CD14-positive monocyte (primary cell): ENCODE data around the gene PACC1. TPM values are rescaled to one million over a fixed set of nuclear protein-coding genes. Genes with fewer than 3 reads are reported as not detected.

Experiments
- DNase-seq, 3 donors: peaks; one replicate each; pipeline ENCODE4 v3.0.0-alpha.2; 2011 to 2022
- H2AFZ ChIP-seq: 2 replicates; pipeline ENCODE4 v1.6.0; 2012; ENCODE audit warnings: mild to moderate bottlenecking, low read depth, low read length, inconsistent platforms; ENCODE audit not compliant: insufficient read depth, poor library complexity, severe bottlenecking
- H3K27ac ChIP-seq, 2 donors: 1 replicate in 1 of 2; 2 replicates in 1 of 2; pipeline ENCODE4 v1.5.1; 2012 to 2013; ENCODE audit warnings: low read length in 2 of 2, control low read depth in 1 of 2, inconsistent platforms in 1 of 2, low read depth in 1 of 2, mild to moderate bottlenecking in 1 of 2
- H3K27me3 ChIP-seq, 2 donors: one replicate each; pipeline versions ENCODE4 v1.6.0 to v1.6.1; 2011 to 2013; ENCODE audit warnings: low read length in 2 of 2; ENCODE audit not compliant: control insufficient read depth in 2 of 2, insufficient read depth in 2 of 2
- H3K36me3 ChIP-seq, 2 donors: replicated peaks in 1 of 2; 1 replicate in 1 of 2; 2 replicates in 1 of 2; pipeline versions ENCODE4 v1.5.1 to v1.6.1; 2012 to 2013; ENCODE audit warnings: low read length in 2 of 2, control low read depth in 1 of 2, inconsistent platforms in 1 of 2, mild to moderate bottlenecking in 1 of 2; ENCODE audit not compliant: insufficient read depth in 2 of 2, control insufficient read depth in 1 of 2
- H3K4me1 ChIP-seq, 2 donors: 1 replicate in 1 of 2; 2 replicates in 1 of 2; pipeline versions ENCODE4 v1.5.1 to v1.6.1; 2012 to 2013; ENCODE audit warnings: low read length in 2 of 2, control low read depth in 1 of 2, inconsistent platforms in 1 of 2, mild to moderate bottlenecking in 1 of 2, moderate library complexity in 1 of 2; ENCODE audit not compliant: insufficient read depth in 2 of 2, control insufficient read depth in 1 of 2
- H3K4me2 ChIP-seq: replicated peaks from 2 replicates; pipeline ENCODE3; 2012; ENCODE audit warnings: low read length, moderate library complexity, mild to moderate bottlenecking; ENCODE audit not compliant: poor library complexity, severe bottlenecking; ENCODE audit errors: extremely low read depth
- H3K4me3 ChIP-seq, 3 experiments: fragments of 200-600 bp in 1 of 3; sonication (generic) in 1 of 3; replicated peaks in 1 of 3; 1 replicate in 2 of 3; 2 replicates in 1 of 3; pipeline ENCODE4 v1.5.1; 2011 to 2013; ENCODE audit warnings: low read length in 3 of 3, mild to moderate bottlenecking in 3 of 3, control low read depth in 2 of 3, low read depth in 2 of 3, inconsistent platforms in 1 of 3, moderate library complexity in 1 of 3
- H3K79me2 ChIP-seq: 2 replicates; pipeline ENCODE4 v1.6.0; 2012; ENCODE audit warnings: mild to moderate bottlenecking, control low read depth, inconsistent platforms, low read length, moderate library complexity; ENCODE audit not compliant: insufficient read depth
- H3K9ac ChIP-seq: 2 replicates; pipeline ENCODE4 v1.6.0; 2017; ENCODE audit warnings: low read length, mild to moderate bottlenecking; ENCODE audit not compliant: insufficient read depth, poor library complexity, severe bottlenecking
- H3K9me3 ChIP-seq, 2 donors: replicated peaks in 1 of 2; 1 replicate in 1 of 2; 2 replicates in 1 of 2; pipeline versions ENCODE4 v1.5.1 to v1.6.1; 2012 to 2013; ENCODE audit warnings: low read length in 2 of 2, control low read depth in 1 of 2; ENCODE audit not compliant: control insufficient read depth in 1 of 2, insufficient read depth in 1 of 2
- H4K20me1 ChIP-seq: 2 replicates; pipeline ENCODE4 v1.6.0; 2012; ENCODE audit warnings: mild to moderate bottlenecking, low read length, control low read depth, moderate library complexity; ENCODE audit not compliant: insufficient read depth
- H3K27ac Mint-ChIP-seq, 7 donors: one replicate each; pipeline ENCODE4 v1.8.0; 2020; ENCODE audit warnings: mild to moderate bottlenecking in 7 of 7, mixed read lengths in 7 of 7, moderate library complexity in 6 of 7, inconsistent platforms in 2 of 7
- H3K27me3 Mint-ChIP-seq, 3 donors: one replicate each; pipeline ENCODE4 v1.8.0; 2021 to 2022; ENCODE audit warnings: low read depth in 3 of 3, mild to moderate bottlenecking in 3 of 3, mixed read lengths in 3 of 3, moderate library complexity in 3 of 3, inconsistent platforms in 1 of 3
- H3K36me3 Mint-ChIP-seq, 2 donors: one replicate each; pipeline ENCODE4 v1.8.0; 2020; ENCODE audit warnings: mixed read lengths in 2 of 2, inconsistent platforms in 1 of 2, mild to moderate bottlenecking in 1 of 2
- H3K4me1 Mint-ChIP-seq: one replicate; pipeline ENCODE4 v1.8.0; 2020; ENCODE audit warnings: mild to moderate bottlenecking, mixed read lengths
- H3K4me3 Mint-ChIP-seq, 2 donors: one replicate each; pipeline ENCODE4 v1.8.0; 2020; ENCODE audit warnings: mild to moderate bottlenecking in 2 of 2, mixed read lengths in 2 of 2, moderate library complexity in 1 of 2
- H3K9me3 Mint-ChIP-seq, 7 donors: one replicate each; pipeline ENCODE4 v1.8.0; 2020 to 2022; ENCODE audit warnings: mixed read lengths in 7 of 7, mild to moderate bottlenecking in 6 of 7, moderate library complexity in 6 of 7, inconsistent platforms in 2 of 7
- WGBS: methylation state at CpG from one replicate; pipeline ENCODE4 v1.1.5; 2013; ENCODE audit warnings: missing lambda C conversion rate; ENCODE audit not compliant: insufficient coverage; 5-methylcytosine and 5-hydroxymethylcytosine counted together
- intact Hi-C, 2 donors: fragments of 100-400 bp; cut with micrococcal nuclease; formaldehyde crosslinking; loops; one replicate each; pipeline versions ENCODE4 v1.15.0 to v1.15.1; 2023
- polyA plus RNA-seq, 3 donors: library from polyadenylated mRNA; depleted of rRNA in 1 of 3; unstranded in 2 of 3; stranded (reverse) in 1 of 3; fragments of 300-500 nt in 2 of 3; fragments of >200 nt in 1 of 3; fragmentation: Illumina TruSeq in 2 of 3; gene quantifications; 1 replicate in 2 of 3; 2 replicates in 1 of 3; pipeline ENCODE4 v1.2.3, GENCODE V29; 2012 to 2021
- TF ChIP-seq, protein P1 (sequence below): fragments of 200-600 bp; IDR thresholded peaks from one replicate; pipeline ENCODE4 v1.8.0; 2022; ENCODE audit warnings: antibody characterized with exemption, mild to moderate bottlenecking

Gene PACC1
- polyA plus RNA-seq, 3 donors = 14.0 to 16.6 (median 14.7) TPM

DNA sequence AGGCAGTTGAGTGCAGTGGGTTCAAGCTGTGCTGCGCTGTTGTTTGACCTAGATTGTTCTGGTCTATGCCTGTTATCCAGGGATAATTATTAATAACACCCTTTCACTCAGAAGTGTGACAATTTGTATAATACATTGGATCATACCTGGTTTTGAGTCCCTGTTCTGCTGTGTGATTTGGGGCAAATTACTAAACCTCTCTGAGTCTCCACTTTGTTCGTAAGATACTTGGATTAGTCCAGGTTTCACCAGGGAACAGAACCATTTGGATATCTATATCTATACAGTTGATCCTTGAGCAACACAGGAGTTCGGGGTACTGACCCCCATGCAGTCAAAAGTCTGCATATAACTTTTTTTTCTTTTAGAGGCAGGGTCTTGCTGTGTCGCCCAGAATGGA is 20.3 kb upstream of the PACC1 start:
- no peaks in the 10 kb centered on the region for H3K27me3 ChIP-seq
- no peak overlapping the region for H3K4me3 ChIP-seq
- H3K4me1 ChIP-seq = peaks cover 11 to 19% of the 10 kb centered on the region in 2 donors
- DNase-seq = no peak
- intact Hi-C loops = no loop called here
- H3K27me3 Mint-ChIP-seq = no peaks in the 10 kb centered on the region
- no peak overlapping the region for H3K4me3 Mint-ChIP-seq
- H3K27ac Mint-ChIP-seq = no peak overlapping the region
- TF ChIP-seq, protein P1, sequence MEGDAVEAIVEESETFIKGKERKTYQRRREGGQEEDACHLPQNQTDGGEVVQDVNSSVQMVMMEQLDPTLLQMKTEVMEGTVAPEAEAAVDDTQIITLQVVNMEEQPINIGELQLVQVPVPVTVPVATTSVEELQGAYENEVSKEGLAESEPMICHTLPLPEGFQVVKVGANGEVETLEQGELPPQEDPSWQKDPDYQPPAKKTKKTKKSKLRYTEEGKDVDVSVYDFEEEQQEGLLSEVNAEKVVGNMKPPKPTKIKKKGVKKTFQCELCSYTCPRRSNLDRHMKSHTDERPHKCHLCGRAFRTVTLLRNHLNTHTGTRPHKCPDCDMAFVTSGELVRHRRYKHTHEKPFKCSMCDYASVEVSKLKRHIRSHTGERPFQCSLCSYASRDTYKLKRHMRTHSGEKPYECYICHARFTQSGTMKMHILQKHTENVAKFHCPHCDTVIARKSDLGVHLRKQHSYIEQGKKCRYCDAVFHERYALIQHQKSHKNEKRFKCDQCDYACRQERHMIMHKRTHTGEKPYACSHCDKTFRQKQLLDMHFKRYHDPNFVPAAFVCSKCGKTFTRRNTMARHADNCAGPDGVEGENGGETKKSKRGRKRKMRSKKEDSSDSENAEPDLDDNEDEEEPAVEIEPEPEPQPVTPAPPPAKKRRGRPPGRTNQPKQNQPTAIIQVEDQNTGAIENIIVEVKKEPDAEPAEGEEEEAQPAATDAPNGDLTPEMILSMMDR = no peak
- no peak overlapping the region for H3K27ac ChIP-seq
- H3K9me3 ChIP-seq = no peaks in the 10 kb centered on the region
- H3K4me1 Mint-ChIP-seq = peaks cover 23% of the 10 kb centered on the region
- peaks cover 11% of the 10 kb centered on the region for H3K79me2 ChIP-seq
- 94% methylated on average over 2 of the region's 4 CpGs for WGBS
- peaks cover 0 to 2% of the 10 kb centered on the region in 2 donors for H3K36me3 Mint-ChIP-seq
- H2AFZ ChIP-seq = no peak overlapping the region
- no peak overlapping the region for H3K4me2 ChIP-seq
- no peaks in the 10 kb centered on the region for H4K20me1 ChIP-seq
- H3K9me3 Mint-ChIP-seq = no peaks in the 10 kb centered on the region
- no peaks in the 10 kb centered on the region for H3K36me3 ChIP-seq
- H3K9ac ChIP-seq = no peak overlapping the region

DNA sequence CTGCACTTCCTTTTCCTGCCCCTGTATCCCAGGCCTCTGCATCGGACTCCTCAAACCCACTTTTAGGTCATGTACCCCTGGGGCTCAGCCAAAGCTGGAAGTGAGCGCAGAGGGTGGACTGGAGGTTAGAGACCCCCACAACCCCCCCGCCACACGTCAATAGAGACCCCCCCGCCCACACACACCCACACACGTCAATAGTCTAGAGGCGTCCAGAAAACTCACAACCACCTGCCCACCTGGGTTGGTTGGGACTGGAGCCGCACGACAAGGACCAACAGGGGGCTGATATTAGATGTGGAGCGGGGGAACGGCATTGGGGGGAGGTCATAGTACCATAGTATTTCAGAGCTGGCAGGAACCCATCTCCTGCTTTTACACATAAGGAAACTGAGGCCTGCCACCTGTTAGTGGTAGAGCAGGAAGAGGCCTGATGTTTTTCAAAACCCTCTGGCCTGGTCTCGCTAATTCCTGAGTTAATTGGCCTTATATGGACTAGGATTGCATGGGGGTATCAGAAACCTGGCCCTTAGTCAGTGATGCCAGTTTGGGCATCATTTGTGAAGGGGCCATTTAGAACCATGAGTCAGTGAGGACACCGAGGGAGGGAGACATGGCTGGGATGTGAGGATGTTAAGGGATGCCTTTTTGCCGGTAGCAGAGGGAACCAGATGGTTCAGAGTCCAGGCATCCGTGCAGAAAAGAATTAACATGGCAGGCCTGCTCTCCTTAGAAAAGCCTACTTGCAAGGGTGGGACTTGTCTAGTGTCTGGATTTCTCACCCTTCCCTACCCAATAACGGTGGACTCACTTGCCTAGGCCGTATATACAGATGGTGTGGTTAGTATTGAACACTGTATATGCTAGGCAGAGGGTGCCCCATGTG is 19.1 kb upstream of the PACC1 start:
- intact Hi-C loops = no loop called here
- TF ChIP-seq, protein P1 = no peak
- Mint-ChIP-seq H3K27ac (peak overlapping the region in 2 of 7 donors; percentile 30 to 52), H3K36me3 (peaks cover 0 to 2% of the 10 kb centered on the region in 2 donors), H3K4me1 (peaks cover 22% of the 10 kb centered on the region), H3K9me3 (no peaks in the 10 kb centered on the region), H3K4me3 (peak overlapping the region; percentile 77 to 89), H3K27me3 (no peaks in the 10 kb centered on the region)
- peak overlapping the region; percentile 91 for H2AFZ ChIP-seq
- H4K20me1 ChIP-seq = no peaks in the 10 kb centered on the region
- H3K79me2 ChIP-seq = peaks cover 11% of the 10 kb centered on the region
- DNase-seq = no peak
- H3K4me2 ChIP-seq = peak overlapping the region; percentile 90
- peak overlapping the region; percentile 29 to 81 (median 69) for H3K4me3 ChIP-seq
- no peaks in the 10 kb centered on the region for H3K9me3 ChIP-seq
- peak overlapping the region; percentile 74 for H3K9ac ChIP-seq
- no peak overlapping the region for H3K27ac ChIP-seq
- peaks cover 11 to 19% of the 10 kb centered on the region in 2 donors for H3K4me1 ChIP-seq
- no peaks in the 10 kb centered on the region for H3K36me3 ChIP-seq
- 100% methylated on average over 4 of the region's 17 CpGs for WGBS
- H3K27me3 ChIP-seq = no peaks in the 10 kb centered on the region
